Neural cell (in vitro differentiated cells): Measurements from ENCODE around the gene AMER1.

Experiments
- CTCF ChIP-seq: fragments of 450-650 bp; IDR thresholded peaks from 2 replicates; pipeline ENCODE4 v1.5.1; 2014; ENCODE audit warnings: antibody characterized with exemption, mild to moderate bottlenecking, moderate library complexity; ENCODE audit not compliant: poor library complexity, severe bottlenecking
- EP300 ChIP-seq: fragments of 450-650 bp; conservative IDR thresholded peaks from 2 replicates; pipeline ENCODE4 v1.6.1; 2014; ENCODE audit warnings: antibody characterized with exemption, mild to moderate bottlenecking, moderate library complexity; ENCODE audit not compliant: poor library complexity, severe bottlenecking
- EZH2 ChIP-seq: fragments of 200-600, 300-800 bp; shearing (Covaris generic), sonication (generic); IDR thresholded peaks from 2 replicates; pipeline ENCODE4 v1.6.1; 2014; ENCODE audit warnings: antibody characterized with exemption, low read length, borderline replicate concordance, mild to moderate bottlenecking; ENCODE audit not compliant: insufficient read depth, poor library complexity, severe bottlenecking
- POLR2AphosphoS5 ChIP-seq: IDR thresholded peaks from 2 replicates; pipeline ENCODE4 v1.6.1; 2012
- RAD21 ChIP-seq: fragments of 450-650 bp; conservative IDR thresholded peaks from 2 replicates; pipeline ENCODE4 v1.6.1; 2014; ENCODE audit warnings: antibody characterized with exemption, mild to moderate bottlenecking, moderate library complexity
- TAF1 ChIP-seq: IDR thresholded peaks from 2 replicates; pipeline ENCODE4 v1.6.1; 2012; ENCODE audit warnings: low read depth
- TF ChIP-seq, protein P1 (sequence below): IDR thresholded peaks from 2 replicates; pipeline ENCODE4 v1.6.1; 2012; ENCODE audit warnings: borderline replicate concordance

- no peak for TF ChIP-seq POLR2AphosphoS5
- no peak for TF ChIP-seq CTCF
- TF ChIP-seq EZH2, result no peak
- TF ChIP-seq, protein P1, sequence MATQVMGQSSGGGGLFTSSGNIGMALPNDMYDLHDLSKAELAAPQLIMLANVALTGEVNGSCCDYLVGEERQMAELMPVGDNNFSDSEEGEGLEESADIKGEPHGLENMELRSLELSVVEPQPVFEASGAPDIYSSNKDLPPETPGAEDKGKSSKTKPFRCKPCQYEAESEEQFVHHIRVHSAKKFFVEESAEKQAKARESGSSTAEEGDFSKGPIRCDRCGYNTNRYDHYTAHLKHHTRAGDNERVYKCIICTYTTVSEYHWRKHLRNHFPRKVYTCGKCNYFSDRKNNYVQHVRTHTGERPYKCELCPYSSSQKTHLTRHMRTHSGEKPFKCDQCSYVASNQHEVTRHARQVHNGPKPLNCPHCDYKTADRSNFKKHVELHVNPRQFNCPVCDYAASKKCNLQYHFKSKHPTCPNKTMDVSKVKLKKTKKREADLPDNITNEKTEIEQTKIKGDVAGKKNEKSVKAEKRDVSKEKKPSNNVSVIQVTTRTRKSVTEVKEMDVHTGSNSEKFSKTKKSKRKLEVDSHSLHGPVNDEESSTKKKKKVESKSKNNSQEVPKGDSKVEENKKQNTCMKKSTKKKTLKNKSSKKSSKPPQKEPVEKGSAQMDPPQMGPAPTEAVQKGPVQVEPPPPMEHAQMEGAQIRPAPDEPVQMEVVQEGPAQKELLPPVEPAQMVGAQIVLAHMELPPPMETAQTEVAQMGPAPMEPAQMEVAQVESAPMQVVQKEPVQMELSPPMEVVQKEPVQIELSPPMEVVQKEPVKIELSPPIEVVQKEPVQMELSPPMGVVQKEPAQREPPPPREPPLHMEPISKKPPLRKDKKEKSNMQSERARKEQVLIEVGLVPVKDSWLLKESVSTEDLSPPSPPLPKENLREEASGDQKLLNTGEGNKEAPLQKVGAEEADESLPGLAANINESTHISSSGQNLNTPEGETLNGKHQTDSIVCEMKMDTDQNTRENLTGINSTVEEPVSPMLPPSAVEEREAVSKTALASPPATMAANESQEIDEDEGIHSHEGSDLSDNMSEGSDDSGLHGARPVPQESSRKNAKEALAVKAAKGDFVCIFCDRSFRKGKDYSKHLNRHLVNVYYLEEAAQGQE, result no peak
- no peak for TF ChIP-seq RAD21
- TF ChIP-seq EP300, result no peak
- TF ChIP-seq TAF1, result no peak
Measured at GRCh38 chrX:64229154-64229553, 23.6 kb upstream of the AMER1 start.
